GM23338 (cell line): ENCODE measurements around the gene TSPEAR. TPM values are rescaled to one million over a fixed set of nuclear protein-coding genes. Genes with fewer than 3 reads are reported as not detected.
"Not testable (repeated sequence)": the region's sequence is repeated elsewhere in the genome, so short reads cannot be mapped to it uniquely, and the experiment has no call there.

Source experiments
- ATAC-seq: fragments of 200-7000 bp; cut with Tn5 transposase; 3 replicates; pipeline ENCODE4 v1.9.1; 2020
- DNase-seq: peaks from one replicate; pipeline ENCODE4 v3.0.0-alpha.2; 2015; ENCODE audit warnings: low spot score
- H2AFZ ChIP-seq: fragments of 200-600 bp; sonication (generic); 2 replicates; pipeline ENCODE4 v1.8.0; 2016; ENCODE audit warnings: antibody characterized with exemption, mild to moderate bottlenecking, moderate library complexity
- H3F3A ChIP-seq: fragments of 200-600 bp; sonication (generic); replicated peaks from 2 replicates; pipeline ENCODE4 v1.8.0; 2017; ENCODE audit warnings: antibody characterized with exemption, mixed run types, low read depth
- H3K27ac ChIP-seq: fragments of 200-600 bp; sonication (generic); 2 replicates; pipeline ENCODE4 v1.6.1; 2016; ENCODE audit warnings: low read depth
- H3K27me3 ChIP-seq: fragments of 200-600 bp; sonication (generic); 2 replicates; pipeline ENCODE4 v1.8.0; 2016; ENCODE audit warnings: mild to moderate bottlenecking, mixed run types, moderate library complexity; ENCODE audit not compliant: insufficient read depth
- H3K36me3 ChIP-seq: fragments of 200-600 bp; sonication (generic); 2 replicates; pipeline ENCODE4 v1.8.0; 2016; ENCODE audit warnings: mild to moderate bottlenecking; ENCODE audit not compliant: insufficient read depth
- H3K4me1 ChIP-seq: fragments of 200-600 bp; sonication (generic); 2 replicates; pipeline ENCODE4 v1.8.0; 2016; ENCODE audit warnings: mild to moderate bottlenecking, moderate library complexity; ENCODE audit not compliant: insufficient read depth
- H3K4me2 ChIP-seq: fragments of 200-600 bp; sonication (generic); 2 replicates; pipeline ENCODE4 v1.7.1; 2017; ENCODE audit warnings: mixed run types
- H3K4me3 ChIP-seq: fragments of 200-600 bp; sonication (generic); 2 replicates; pipeline ENCODE4 v1.6.1; 2016; ENCODE audit warnings: mixed run types
- H3K79me2 ChIP-seq: fragments of 200-600 bp; sonication (generic); replicated peaks from 2 replicates; pipeline ENCODE4 v1.8.0; 2017; ENCODE audit warnings: mild to moderate bottlenecking; ENCODE audit not compliant: insufficient read depth
- H3K9me2 ChIP-seq: fragments of 200-600 bp; sonication (generic); 2 replicates; pipeline ENCODE4 v1.8.0; 2017; ENCODE audit not compliant: insufficient read depth
- H4K20me1 ChIP-seq: fragments of 200-600 bp; sonication (generic); replicated peaks from 2 replicates; pipeline ENCODE4 v1.8.0; 2017; ENCODE audit warnings: mild to moderate bottlenecking; ENCODE audit not compliant: insufficient read depth
- H3K27ac Mint-ChIP-seq: 2 replicates; pipeline ENCODE4 v1.8.0; 2020; ENCODE audit warnings: inconsistent platforms, mild to moderate bottlenecking, moderate library complexity, mixed read lengths
- H3K27me3 Mint-ChIP-seq: 3 replicates; pipeline ENCODE4 v1.8.0; 2022; ENCODE audit warnings: low read depth, mild to moderate bottlenecking, moderate library complexity, mixed read lengths, inconsistent platforms; ENCODE audit not compliant: insufficient read depth, poor library complexity
- H3K36me3 Mint-ChIP-seq: 3 replicates; pipeline ENCODE4 v1.8.0; 2021; ENCODE audit warnings: low read depth, mild to moderate bottlenecking, inconsistent platforms, moderate library complexity, mixed read lengths
- H3K4me1 Mint-ChIP-seq: 3 replicates; pipeline ENCODE4 v1.8.0; 2020; ENCODE audit warnings: mild to moderate bottlenecking, inconsistent platforms, mixed read lengths
- H3K4me3 Mint-ChIP-seq: 3 replicates; pipeline ENCODE4 v1.8.0; 2021; ENCODE audit warnings: moderate library complexity, mild to moderate bottlenecking, inconsistent platforms, mixed read lengths
- H3K9me3 Mint-ChIP-seq: 3 replicates; pipeline ENCODE4 v1.8.0; 2020; ENCODE audit warnings: moderate library complexity, mild to moderate bottlenecking, inconsistent platforms, mixed read lengths
- ETS1 ChIP-seq: IDR thresholded peaks from 2 replicates; pipeline ENCODE4 v1.6.1; 2016; ENCODE audit warnings: antibody characterized with exemption
- NANOG ChIP-seq: IDR thresholded peaks from 2 replicates; pipeline ENCODE4 v1.6.1; 2016; ENCODE audit warnings: antibody characterized with exemption, borderline replicate concordance
- POLR2AphosphoS5 ChIP-seq: IDR thresholded peaks from 2 replicates; pipeline ENCODE4 v1.6.1; 2016; ENCODE audit warnings: antibody characterized with exemption, low read depth
- ZNF114 ChIP-seq: fragments of 250-450 bp; sonication (Bioruptor Pico); IDR thresholded peaks from 2 replicates; pipeline ENCODE4 v1.5.0; 2020; ENCODE audit warnings: mild to moderate bottlenecking, moderate library complexity
- polyA plus RNA-seq: library from polyadenylated mRNA; unstranded; fragments of >200 nt; fragmentation: Nextera tagmentation; extraction: Ambion mirVana; gene quantifications from 2 replicates; pipeline ENCODE4 v1.2.1, GENCODE V29; 2016
- total RNA-seq: library from RNA; depleted of rRNA; stranded (reverse); fragments of >200 nt; shearing (Covaris generic); gene quantifications from 2 replicates; pipeline ENCODE4 v1.2.3, GENCODE V29; 2014
- TF ChIP-seq, protein P1 (sequence below): IDR thresholded peaks from one replicate; pipeline ENCODE4 v1.6.1; 2018; ENCODE audit warnings: antibody characterized with exemption; ENCODE audit not compliant: unreplicated experiment
- TF ChIP-seq, protein P2 (sequence below), 2 experiments: fragments of 200-600 bp in 1 of 2; sonication (generic) in 1 of 2; conservative IDR thresholded peaks; 2 replicates each; pipeline versions ENCODE4 v1.5.1 to v1.6.1; 2016 to 2017; ENCODE audit warnings: antibody characterized with exemption in 2 of 2, low read depth in 2 of 2, mild to moderate bottlenecking in 2 of 2, moderate library complexity in 1 of 2

The TSPEAR gene
- total and polyA plus RNA-seq, 2 experiments from 2014 or later = 0.35 to 0.92 TPM

DNA sequence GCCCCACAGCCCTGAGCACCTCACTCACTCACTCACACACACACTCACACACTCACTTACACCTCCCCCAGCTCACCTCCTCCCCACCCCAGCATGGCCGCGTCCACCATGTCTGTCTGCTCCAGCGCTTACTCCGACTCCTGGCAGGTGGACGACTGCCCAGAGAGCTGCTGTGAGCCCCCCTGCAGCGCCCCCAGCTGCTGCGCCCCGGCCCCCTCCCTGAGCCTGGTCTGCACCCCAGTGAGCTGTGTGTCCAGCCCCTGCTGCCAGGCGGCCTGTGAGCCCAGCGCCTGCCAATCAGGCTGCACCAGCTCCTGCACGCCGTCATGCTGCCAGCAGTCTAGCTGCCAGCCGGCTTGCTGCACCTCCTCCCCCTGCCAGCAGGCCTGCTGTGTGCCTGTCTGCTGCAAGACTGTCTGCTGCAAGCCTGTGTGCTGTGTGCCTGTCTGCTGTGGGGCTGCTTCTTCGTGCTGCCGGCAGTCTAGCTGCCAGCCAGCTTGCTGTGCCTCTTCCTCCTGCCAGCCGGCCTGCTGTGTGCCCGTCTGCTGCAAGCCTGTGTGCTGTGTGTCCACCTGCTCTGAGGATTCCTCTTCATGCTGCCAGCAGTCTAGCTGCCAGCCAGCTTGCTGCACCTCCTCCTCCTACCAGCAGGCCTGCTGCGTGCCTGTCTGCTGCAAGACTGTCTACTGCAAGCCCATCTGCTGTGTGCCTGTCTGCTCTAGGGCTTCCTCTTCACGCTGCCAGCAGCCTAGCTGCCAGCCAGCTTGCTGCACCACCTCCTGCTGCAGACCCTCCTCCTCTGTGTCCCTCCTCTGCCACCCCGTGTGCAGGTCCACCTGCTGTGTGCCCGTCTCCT is 64.8 kb downstream of the TSPEAR start, which contains the start of gene KRTAP10-11:
KRTAP10-11 (plus strand) TSS at position 49 of the 856 bp plus-strand sequence; CDS start at position 94, 45 bp downstream.
- H3K27ac Mint-ChIP-seq, H3K4me2 ChIP-seq, H3K4me3 Mint-ChIP-seq, H3K4me1 Mint-ChIP-seq, H3K36me3 ChIP-seq, DNase-seq, H3K27me3 Mint-ChIP-seq, H4K20me1 ChIP-seq, H3K4me3 ChIP-seq, H3K27ac ChIP-seq, H2AFZ ChIP-seq, H3K27me3 ChIP-seq, H3K79me2 ChIP-seq, H3K36me3 Mint-ChIP-seq, H3F3A ChIP-seq, H3K4me1 ChIP-seq, H3K9me2 ChIP-seq: not testable (repeated sequence)
- peak; percentile 19; the same call in 1 of the 3 replicates for ATAC-seq
- peaks cover 17% of the 10 kb centered on the region for H3K9me3 Mint-ChIP-seq

DNA sequence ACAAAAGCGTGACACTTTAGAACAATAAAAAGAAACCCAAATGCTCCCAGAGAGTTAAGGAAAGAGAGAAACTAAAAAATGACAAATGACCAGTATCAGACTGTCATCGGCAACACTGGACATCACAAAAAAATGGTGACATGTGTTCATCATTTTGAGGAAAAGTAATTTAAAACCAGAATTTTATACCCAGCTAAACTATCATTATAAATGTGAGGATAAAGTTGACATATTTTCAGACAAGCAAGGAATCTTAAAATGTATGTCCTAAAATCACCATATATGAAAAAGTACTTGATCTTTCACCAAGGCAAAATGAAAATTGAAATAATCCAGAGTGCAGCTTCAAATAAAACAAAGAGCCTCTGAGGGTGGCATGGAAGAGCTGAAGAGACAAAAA is 66.5 kb downstream of the TSPEAR start:
- H3F3A ChIP-seq = no peaks in the 10 kb centered on the region
- no peaks in the 10 kb centered on the region for H3K27me3 ChIP-seq
- H3K79me2 ChIP-seq = no peaks in the 10 kb centered on the region
- Mint-ChIP-seq H3K27ac (no peak overlapping the region), H3K36me3 (peaks cover 8% of the 10 kb centered on the region; the same call in 2 of the 3 replicates), H3K4me3 (no peak overlapping the region), H3K27me3 (peaks cover 3% of the 10 kb centered on the region), H3K4me1 (peaks cover 10% of the 10 kb centered on the region), H3K9me3 (peaks cover 30% of the 10 kb centered on the region)
- H3K4me2 ChIP-seq = no peak overlapping the region
- H3K27ac ChIP-seq = no peak overlapping the region
- TF ChIP-seq, protein P1, sequence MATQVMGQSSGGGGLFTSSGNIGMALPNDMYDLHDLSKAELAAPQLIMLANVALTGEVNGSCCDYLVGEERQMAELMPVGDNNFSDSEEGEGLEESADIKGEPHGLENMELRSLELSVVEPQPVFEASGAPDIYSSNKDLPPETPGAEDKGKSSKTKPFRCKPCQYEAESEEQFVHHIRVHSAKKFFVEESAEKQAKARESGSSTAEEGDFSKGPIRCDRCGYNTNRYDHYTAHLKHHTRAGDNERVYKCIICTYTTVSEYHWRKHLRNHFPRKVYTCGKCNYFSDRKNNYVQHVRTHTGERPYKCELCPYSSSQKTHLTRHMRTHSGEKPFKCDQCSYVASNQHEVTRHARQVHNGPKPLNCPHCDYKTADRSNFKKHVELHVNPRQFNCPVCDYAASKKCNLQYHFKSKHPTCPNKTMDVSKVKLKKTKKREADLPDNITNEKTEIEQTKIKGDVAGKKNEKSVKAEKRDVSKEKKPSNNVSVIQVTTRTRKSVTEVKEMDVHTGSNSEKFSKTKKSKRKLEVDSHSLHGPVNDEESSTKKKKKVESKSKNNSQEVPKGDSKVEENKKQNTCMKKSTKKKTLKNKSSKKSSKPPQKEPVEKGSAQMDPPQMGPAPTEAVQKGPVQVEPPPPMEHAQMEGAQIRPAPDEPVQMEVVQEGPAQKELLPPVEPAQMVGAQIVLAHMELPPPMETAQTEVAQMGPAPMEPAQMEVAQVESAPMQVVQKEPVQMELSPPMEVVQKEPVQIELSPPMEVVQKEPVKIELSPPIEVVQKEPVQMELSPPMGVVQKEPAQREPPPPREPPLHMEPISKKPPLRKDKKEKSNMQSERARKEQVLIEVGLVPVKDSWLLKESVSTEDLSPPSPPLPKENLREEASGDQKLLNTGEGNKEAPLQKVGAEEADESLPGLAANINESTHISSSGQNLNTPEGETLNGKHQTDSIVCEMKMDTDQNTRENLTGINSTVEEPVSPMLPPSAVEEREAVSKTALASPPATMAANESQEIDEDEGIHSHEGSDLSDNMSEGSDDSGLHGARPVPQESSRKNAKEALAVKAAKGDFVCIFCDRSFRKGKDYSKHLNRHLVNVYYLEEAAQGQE = no peak
- TF ChIP-seq POLR2AphosphoS5 (no peak), ZNF114 (CRISPR knock-in tag) (no peak), NANOG (no peak), ETS1 (no peak)
- TF ChIP-seq, protein P2, sequence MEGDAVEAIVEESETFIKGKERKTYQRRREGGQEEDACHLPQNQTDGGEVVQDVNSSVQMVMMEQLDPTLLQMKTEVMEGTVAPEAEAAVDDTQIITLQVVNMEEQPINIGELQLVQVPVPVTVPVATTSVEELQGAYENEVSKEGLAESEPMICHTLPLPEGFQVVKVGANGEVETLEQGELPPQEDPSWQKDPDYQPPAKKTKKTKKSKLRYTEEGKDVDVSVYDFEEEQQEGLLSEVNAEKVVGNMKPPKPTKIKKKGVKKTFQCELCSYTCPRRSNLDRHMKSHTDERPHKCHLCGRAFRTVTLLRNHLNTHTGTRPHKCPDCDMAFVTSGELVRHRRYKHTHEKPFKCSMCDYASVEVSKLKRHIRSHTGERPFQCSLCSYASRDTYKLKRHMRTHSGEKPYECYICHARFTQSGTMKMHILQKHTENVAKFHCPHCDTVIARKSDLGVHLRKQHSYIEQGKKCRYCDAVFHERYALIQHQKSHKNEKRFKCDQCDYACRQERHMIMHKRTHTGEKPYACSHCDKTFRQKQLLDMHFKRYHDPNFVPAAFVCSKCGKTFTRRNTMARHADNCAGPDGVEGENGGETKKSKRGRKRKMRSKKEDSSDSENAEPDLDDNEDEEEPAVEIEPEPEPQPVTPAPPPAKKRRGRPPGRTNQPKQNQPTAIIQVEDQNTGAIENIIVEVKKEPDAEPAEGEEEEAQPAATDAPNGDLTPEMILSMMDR (conservative IDR thresholded peaks at IDR 0.05; ENCODE audit: low read depth in 2 of 2) = no peak
- no peak overlapping the region for H3K4me3 ChIP-seq
- no peak for DNase-seq
- no peak for ATAC-seq
- no peak overlapping the region for H2AFZ ChIP-seq
- no peaks in the 10 kb centered on the region for H3K36me3 ChIP-seq
- H4K20me1 ChIP-seq = no peaks in the 10 kb centered on the region
- no peaks in the 10 kb centered on the region for H3K9me2 ChIP-seq
- no peaks in the 10 kb centered on the region for H3K4me1 ChIP-seq
